ENCODE measurements around the gene USP6.
"Not testable (repeated sequence)": the region's sequence is repeated elsewhere in the genome, so short reads cannot be mapped to it uniquely, and the experiment has no call there.

The USP6 gene

GRCh38 chr17:5132503-5133225 is 16.8 kb downstream of the USP6 start:
- not testable (repeated sequence) for H3K9ac ChIP-seq (ENCODE audit: low read length)

GRCh38 chr17:5133311-5133710 is 17.5 kb downstream of the USP6 start:
- Histone ChIP-seq H3K36me3 (ENCODE audit: control insufficient read depth, insufficient read depth, low read length) (no peaks in the 10 kb centered on the region), H3K9ac (ENCODE audit: low read length) (no peak overlapping the region), H3K27me3 (ENCODE audit: control insufficient read depth, insufficient read depth, low read length) (no peaks in the 10 kb centered on the region), H3K9me3 (ENCODE audit: control insufficient read depth, low read length) (no peaks in the 10 kb centered on the region), H3K4me3 (ENCODE audit: low read length) (no peak overlapping the region), H3K4me1 (ENCODE audit: control insufficient read depth, insufficient read depth, low read length) (no peaks in the 10 kb centered on the region)

More at GRCh38 chr17:5132503-5133225, 16.8 kb downstream of the USP6 start:
- H3K4me1 ChIP-seq (ENCODE audit: control insufficient read depth, insufficient read depth, low read length); H3K4me3 ChIP-seq (ENCODE audit: low read length); H3K27me3 ChIP-seq (ENCODE audit: control insufficient read depth, insufficient read depth, low read length); H3K9me3 ChIP-seq (ENCODE audit: control insufficient read depth, low read length); H3K36me3 ChIP-seq (ENCODE audit: control insufficient read depth, insufficient read depth, low read length): not testable (repeated sequence)

- not testable (repeated sequence) for H3K27me3 ChIP-seq (ENCODE audit: control insufficient read depth, insufficient read depth, low read length); H3K4me3 ChIP-seq (ENCODE audit: low read length); H3K4me1 ChIP-seq (ENCODE audit: control insufficient read depth, insufficient read depth, low read length); H3K36me3 ChIP-seq (ENCODE audit: control insufficient read depth, insufficient read depth, low read length); H3K9ac ChIP-seq (ENCODE audit: low read length); H3K9me3 ChIP-seq (ENCODE audit: control insufficient read depth, low read length)
Observed at GRCh38 chr17:5133961-5134360, 18.1 kb downstream of the USP6 start.

GRCh38 chr17:5134571-5134970 is 18.7 kb downstream of the USP6 start:
- H3K4me3 ChIP-seq (ENCODE audit: low read length); H3K27me3 ChIP-seq (ENCODE audit: control insufficient read depth, insufficient read depth, low read length); H3K36me3 ChIP-seq (ENCODE audit: control insufficient read depth, insufficient read depth, low read length); H3K9ac ChIP-seq (ENCODE audit: low read length); H3K9me3 ChIP-seq (ENCODE audit: control insufficient read depth, low read length); H3K4me1 ChIP-seq (ENCODE audit: control insufficient read depth, insufficient read depth, low read length): not testable (repeated sequence)

- not testable (repeated sequence) for H3K4me1 ChIP-seq (ENCODE audit: control insufficient read depth, insufficient read depth, low read length); H3K27me3 ChIP-seq (ENCODE audit: control insufficient read depth, insufficient read depth, low read length); H3K36me3 ChIP-seq (ENCODE audit: control insufficient read depth, insufficient read depth, low read length); H3K9me3 ChIP-seq (ENCODE audit: control insufficient read depth, low read length); H3K9ac ChIP-seq (ENCODE audit: low read length); H3K4me3 ChIP-seq (ENCODE audit: low read length)
Observed at GRCh38 chr17:5135131-5135712, 19.4 kb downstream of the USP6 start.

GRCh38 chr17:5135726-5136579 is 20.1 kb downstream of the USP6 start:
- no peaks in the 10 kb centered on the region for H3K27me3 ChIP-seq (ENCODE audit: control insufficient read depth, insufficient read depth, low read length)
- no peaks in the 10 kb centered on the region for H3K4me1 ChIP-seq (ENCODE audit: control insufficient read depth, insufficient read depth, low read length)
- no peak overlapping the region for H3K9ac ChIP-seq (ENCODE audit: low read length)
- H3K9me3 ChIP-seq (ENCODE audit: control insufficient read depth, low read length): no peaks in the 10 kb centered on the region
- H3K4me3 ChIP-seq (ENCODE audit: low read length): no peak overlapping the region
- no peaks in the 10 kb centered on the region for H3K36me3 ChIP-seq (ENCODE audit: control insufficient read depth, insufficient read depth, low read length)

GRCh38 chr17:5136580-5137412 is 21.0 kb downstream of the USP6 start:
- not testable (repeated sequence) for H3K36me3 ChIP-seq (ENCODE audit: control insufficient read depth, insufficient read depth, low read length); H3K9ac ChIP-seq (ENCODE audit: low read length)

GRCh38 chr17:5137511-5138197 is 21.8 kb downstream of the USP6 start:
- H3K4me3 ChIP-seq (ENCODE audit: low read length); H3K9me3 ChIP-seq (ENCODE audit: control insufficient read depth, low read length); H3K9ac ChIP-seq (ENCODE audit: low read length); H3K4me1 ChIP-seq (ENCODE audit: control insufficient read depth, insufficient read depth, low read length); H3K36me3 ChIP-seq (ENCODE audit: control insufficient read depth, insufficient read depth, low read length); H3K27me3 ChIP-seq (ENCODE audit: control insufficient read depth, insufficient read depth, low read length): not testable (repeated sequence)

More at GRCh38 chr17:5136580-5137412, 21.0 kb downstream of the USP6 start:
- H3K4me1 ChIP-seq (ENCODE audit: control insufficient read depth, insufficient read depth, low read length); H3K4me3 ChIP-seq (ENCODE audit: low read length); H3K27me3 ChIP-seq (ENCODE audit: control insufficient read depth, insufficient read depth, low read length); H3K9me3 ChIP-seq (ENCODE audit: control insufficient read depth, low read length): not testable (repeated sequence)

- H3K9me3 ChIP-seq (ENCODE audit: control insufficient read depth, low read length); H3K27me3 ChIP-seq (ENCODE audit: control insufficient read depth, insufficient read depth, low read length); H3K36me3 ChIP-seq (ENCODE audit: control insufficient read depth, insufficient read depth, low read length); H3K4me1 ChIP-seq (ENCODE audit: control insufficient read depth, insufficient read depth, low read length); H3K9ac ChIP-seq (ENCODE audit: low read length); H3K4me3 ChIP-seq (ENCODE audit: low read length): not testable (repeated sequence)
Observed at GRCh38 chr17:5138198-5138544, 22.3 kb downstream of the USP6 start.

- Histone ChIP-seq H3K4me3 (ENCODE audit: low read length) (no peak overlapping the region), H3K9me3 (ENCODE audit: control insufficient read depth, low read length) (no peaks in the 10 kb centered on the region), H3K27me3 (ENCODE audit: control insufficient read depth, insufficient read depth, low read length) (no peaks in the 10 kb centered on the region), H3K4me1 (ENCODE audit: control insufficient read depth, insufficient read depth, low read length) (no peaks in the 10 kb centered on the region), H3K9ac (ENCODE audit: low read length) (no peak overlapping the region), H3K36me3 (ENCODE audit: control insufficient read depth, insufficient read depth, low read length) (no peaks in the 10 kb centered on the region)
Observed at GRCh38 chr17:5138616-5139457, 23.0 kb downstream of the USP6 start.

- Histone ChIP-seq H3K4me3 (ENCODE audit: low read length) (no peak overlapping the region), H3K9me3 (ENCODE audit: control insufficient read depth, low read length) (no peaks in the 10 kb centered on the region), H3K36me3 (ENCODE audit: control insufficient read depth, insufficient read depth, low read length) (no peaks in the 10 kb centered on the region), H3K4me1 (ENCODE audit: control insufficient read depth, insufficient read depth, low read length) (no peaks in the 10 kb centered on the region), H3K9ac (ENCODE audit: low read length) (no peak overlapping the region), H3K27me3 (ENCODE audit: control insufficient read depth, insufficient read depth, low read length) (no peaks in the 10 kb centered on the region)
Observed at GRCh38 chr17:5139458-5139732, 23.6 kb downstream of the USP6 start.

Measured in mucosa of stomach (tissue), 1 donor.